HG03066 (cell line): ENCODE measurements around the gene ATF6B.

Experiments used
- ATAC-seq: cut with Tn5 transposase; IDR thresholded peaks from one replicate; pipeline ENCODE4 v1.9.1; 2021; ENCODE audit warnings: low read depth; ENCODE audit not compliant: unreplicated experiment

ATF6B gene

DNA sequence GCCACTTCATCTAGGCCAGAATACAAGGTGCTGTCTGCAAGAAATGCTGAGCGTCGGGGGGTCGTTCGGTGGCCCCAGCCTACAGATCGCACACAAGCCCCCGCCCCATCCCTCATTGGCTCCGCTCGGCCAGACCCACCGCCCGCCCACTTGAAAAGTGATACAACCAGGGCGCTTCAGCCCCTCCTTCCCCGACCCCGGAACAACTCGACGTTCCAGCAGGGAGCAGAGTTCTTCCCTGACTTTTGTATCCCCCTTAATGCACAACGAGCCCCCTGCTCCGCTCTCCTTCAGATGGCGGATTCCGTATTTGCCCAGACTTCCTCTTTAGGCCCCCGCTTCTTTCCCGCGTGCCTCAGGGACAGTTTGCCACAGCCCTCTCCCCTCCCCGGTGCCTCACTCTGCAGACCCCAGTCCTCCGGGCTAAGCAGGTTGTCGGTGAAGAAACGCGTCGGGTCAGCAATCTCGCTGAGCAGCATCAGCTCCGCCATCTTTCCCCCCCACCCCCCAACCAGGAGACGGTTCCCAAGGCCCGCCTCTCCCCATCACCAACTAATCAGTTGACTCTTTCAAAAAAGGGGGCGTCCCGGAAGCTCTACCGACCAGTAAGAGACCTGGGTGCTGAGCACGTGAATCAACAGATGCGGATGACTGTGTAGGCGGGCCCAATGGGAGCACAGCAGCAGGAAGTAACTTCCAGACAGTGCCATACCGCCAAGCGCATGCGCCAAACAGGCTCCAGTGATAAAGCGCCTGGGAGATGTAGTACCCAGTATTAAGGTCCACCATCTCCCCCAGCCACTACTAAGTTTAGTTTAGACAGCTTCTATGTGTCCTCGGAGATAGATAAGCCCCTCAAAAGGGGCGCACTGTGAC lies at the start of gene ATF6B:
ATF6B (minus strand) TSS at position 530 of the 876 bp plus-strand sequence; CDS start at position 491, 39 bp downstream.
- ATAC-seq: peak; percentile 81

DNA sequence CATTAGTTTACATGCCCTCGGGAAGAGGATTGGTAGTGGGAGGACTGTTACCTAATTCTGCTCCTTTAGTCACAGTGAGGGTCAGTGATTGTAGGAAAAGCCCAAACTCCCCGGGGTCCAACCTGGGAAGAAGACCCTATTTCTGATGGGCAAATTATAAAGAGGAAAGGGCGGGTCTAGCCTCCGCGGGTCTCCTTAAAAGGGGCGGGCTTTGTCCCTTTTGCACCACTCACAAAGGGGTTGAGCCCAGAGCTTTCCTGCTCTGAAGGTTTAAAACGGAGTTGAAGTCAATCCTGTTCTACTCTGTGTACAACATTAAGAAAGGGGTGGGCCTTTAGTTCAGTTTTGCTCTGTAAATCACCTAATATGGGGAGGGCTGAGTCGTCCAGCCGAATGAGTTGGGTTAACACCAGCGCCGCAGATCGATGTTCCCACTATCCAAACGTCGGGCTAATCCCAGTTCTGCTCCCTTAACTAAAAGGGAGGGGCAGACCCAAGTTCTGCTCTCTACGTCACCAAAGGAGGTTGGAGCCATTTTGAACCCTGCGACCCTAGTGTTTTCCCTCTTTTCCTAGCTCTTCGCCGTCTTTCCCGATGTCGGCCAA lies 49.2 kb upstream of the ATF6B start:
- no peak for ATAC-seq

DNA sequence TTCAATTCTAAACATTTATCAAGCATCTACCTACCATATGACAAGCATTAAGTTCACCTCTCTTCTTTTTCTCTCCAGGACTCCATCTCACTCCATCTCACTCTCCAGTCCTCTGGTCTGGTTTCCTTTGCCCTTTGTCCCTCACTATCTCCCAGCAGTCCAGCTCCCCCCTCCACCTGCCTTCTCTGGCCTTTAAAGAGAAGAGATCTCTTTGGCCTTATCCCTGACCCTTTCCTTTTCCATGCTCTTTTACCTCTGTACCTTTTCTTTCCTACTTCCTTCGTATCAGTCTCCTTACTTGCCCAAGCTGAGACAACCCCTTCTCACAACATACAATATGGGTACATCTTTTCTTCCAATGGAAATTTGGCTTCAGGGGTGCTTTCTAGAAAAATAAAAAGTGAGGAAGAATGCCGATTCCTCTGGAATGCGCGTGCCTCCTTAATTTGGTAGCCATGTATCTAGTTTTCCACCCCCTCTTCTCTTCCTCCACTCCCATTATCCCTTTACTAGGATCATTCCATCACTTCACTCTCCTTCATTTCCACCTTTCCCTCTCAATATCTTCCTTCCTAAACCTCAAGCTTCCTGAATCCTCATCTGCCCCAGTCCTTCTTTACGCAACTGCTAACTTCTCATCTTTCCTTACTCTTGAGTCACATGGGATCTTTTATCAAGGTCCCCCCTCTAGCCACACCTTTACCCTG lies 48.6 kb upstream of the ATF6B start:
- no peak for ATAC-seq

DNA sequence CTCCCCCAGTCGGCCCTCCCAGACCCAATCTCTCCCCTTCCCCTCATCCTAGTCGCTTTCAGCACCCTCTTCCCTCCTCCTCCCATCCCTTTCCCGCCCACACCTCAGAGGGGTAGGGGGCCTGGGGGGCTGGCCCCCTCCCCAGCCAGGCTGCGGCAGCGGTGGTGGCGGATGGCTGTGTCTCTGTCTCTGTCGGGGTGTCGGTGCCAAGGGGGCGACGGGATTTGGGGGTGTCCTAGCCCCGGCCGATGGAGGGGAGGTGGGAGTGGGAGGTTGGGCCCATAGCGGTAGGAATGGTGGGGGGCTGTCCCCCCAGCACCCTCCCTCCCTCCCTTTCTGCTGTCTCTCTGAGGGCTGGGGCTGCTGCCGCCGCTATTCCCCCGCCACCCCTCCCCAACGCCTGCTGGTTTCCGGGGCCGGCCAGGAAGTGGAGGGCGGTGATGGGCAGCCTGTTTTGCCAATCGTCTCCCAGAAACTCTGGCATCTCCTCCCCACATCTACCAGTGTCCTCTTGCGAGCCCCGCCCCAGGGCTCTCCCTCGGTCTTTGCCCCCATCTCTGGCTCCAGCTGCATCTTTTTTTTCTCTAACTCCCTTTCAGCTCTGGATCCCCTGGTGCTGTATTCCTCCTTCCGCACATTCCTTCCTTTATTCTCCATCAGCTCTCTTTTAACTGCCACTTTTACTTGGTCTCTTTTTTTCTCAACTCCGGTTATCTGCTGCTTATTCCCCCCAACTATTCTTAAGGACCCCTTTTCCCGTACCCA lies 47.8 kb upstream of the ATF6B start, which contains the start of gene AGPAT1:
AGPAT1 (minus strand) TSS at position 374 of the 765 bp plus-strand sequence. CDS start 4,588 bp downstream, outside the sequence.
- no peak for ATAC-seq

DNA sequence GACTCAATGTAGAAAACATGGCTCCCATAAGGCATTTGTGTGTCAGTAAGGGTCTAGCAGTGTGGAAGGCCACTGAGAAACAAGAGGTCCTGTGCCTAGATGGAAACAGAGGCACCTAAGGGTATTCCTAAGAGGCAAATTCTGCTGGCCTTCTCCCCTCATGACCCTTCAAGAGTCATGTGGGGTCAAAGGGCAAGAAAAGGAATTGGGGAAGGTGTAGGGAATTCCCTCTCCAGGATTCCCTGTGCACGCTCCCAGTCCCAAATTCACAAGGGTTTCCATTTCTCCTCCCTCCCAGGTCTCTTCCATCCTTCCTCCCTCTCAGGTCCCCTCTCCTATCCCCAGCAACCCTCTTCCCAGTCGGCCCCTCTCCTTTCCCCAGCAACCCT lies 47.3 kb upstream of the ATF6B start:
- ATAC-seq: no peak

DNA sequence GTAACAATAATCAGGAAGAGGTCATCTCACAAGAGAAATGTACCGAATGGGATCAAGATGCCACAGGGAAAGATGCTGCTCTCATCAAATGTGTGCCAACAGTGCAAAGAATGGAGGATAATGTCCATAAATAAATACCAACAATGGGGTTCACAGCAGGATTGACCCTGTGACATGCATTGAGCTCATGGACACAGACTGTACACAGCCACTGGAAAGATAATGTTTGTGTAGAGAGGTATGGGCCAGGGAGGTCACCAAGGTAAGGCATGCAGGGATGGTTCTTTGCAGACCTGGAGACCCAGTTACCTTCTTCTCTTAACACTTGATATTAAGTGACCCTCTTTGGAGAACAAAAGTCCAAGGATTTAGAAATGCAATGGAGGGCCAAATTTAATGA lies 46.4 kb upstream of the ATF6B start:
- ATAC-seq: no peak

DNA sequence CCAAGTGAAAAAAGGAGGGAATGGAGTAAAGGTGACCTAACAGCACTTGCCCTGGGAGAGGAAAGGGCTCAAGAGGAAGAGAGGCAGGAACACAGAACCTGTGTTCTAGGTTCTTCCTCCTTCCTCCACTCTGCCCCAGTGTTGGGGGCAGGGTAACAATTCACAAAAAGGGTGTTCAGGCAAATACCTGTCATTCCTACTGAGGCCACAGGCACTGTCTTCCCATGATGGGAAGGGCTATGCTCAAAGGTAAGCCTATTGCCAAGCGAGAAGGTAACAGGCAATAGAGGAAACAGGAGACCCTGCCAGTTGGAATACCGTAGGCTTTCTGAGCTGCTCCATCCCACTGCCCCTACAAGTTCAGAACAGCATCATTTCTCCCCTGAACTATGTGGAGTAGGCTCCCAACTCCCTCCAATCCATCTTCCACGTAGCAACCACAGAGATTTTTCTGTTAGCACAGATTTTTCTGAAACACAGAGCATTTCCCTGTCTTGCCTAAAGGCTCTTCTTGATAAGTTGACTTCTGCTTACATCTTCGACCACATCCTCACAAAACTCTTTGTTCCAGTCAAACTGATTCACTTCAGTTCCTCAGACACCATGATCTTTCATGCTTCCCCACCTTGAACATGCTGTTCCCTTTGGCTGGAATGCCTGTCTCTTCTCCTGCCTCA lies 45.1 kb upstream of the ATF6B start:
- ATAC-seq: no peak

DNA sequence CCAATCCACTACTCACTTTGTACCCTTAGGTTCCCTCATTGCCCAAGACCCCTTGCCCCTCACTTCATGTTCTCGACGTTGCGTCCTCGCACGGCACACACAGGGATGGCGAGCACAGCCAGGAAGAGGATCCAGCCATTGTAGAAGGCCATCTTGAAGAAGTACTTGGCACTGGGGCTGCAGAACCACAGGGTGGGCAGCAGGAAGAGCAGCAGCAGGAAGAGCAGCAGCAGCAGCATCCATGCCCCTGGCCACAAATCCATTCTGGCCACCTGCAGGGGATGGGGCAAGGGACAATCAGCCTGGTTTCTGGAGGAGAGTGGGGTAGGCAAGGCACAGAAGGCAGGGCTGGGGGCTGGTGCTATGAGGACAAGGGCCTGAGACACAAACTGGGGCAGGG lies 43.2 kb upstream of the ATF6B start:
- ATAC-seq: no peak

DNA sequence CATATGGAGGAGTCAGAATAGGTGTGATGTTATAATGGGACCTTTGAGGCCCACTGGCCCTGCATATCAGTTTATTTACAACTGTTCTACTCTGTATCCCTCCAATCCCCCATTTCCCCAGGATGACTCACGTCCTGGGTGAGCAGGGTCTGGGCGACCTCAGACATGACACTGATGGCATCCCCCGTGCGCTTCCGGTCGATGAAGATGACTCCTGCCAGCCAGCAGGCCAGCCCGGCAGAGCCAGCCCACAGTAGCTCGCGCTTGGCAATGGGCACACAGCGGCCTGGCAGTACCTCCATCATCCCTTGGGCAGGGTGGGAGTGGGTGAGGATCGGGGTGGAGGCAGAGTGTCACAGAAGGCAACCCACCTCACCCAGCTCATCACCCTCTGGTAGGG lies 42.2 kb upstream of the ATF6B start:
- no peak for ATAC-seq

DNA sequence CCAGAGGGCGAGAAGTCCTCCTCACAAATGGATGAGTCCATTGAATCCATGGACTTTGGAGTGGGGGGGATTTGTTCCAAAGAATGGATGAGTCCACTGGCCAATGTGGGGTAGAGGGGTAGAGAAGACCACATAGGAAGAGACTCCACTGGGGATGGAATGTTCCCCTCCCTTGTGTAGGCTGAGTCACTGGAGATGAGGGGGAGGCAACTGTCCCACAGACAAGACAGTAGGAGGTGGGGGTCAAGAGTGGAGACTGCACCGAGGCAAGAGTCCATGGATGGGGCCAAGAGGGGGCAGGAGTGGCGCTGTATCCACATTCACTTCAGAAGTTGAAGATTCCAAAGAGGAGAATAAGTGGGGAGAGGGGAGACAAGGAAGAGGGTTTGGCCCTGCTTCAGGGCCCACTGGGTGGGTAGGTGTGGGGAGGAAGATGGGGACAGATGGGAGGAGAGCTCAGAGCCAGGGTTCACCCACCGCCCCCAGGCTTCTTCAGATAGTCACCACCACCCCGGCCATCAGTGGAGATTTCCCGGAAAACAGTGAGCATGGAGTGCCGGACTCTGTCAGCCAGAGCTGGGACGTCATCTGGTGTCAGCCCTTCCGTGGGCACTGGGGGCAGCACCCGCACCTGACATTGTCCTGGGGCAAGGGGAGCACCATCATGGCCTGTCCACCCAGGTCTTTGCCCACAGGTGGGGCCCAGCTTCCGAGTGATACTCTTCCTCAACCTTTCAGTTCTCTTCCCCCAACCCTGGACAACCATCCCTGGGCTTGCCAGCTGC lies 41.0 kb upstream of the ATF6B start:
- no peak for ATAC-seq

DNA sequence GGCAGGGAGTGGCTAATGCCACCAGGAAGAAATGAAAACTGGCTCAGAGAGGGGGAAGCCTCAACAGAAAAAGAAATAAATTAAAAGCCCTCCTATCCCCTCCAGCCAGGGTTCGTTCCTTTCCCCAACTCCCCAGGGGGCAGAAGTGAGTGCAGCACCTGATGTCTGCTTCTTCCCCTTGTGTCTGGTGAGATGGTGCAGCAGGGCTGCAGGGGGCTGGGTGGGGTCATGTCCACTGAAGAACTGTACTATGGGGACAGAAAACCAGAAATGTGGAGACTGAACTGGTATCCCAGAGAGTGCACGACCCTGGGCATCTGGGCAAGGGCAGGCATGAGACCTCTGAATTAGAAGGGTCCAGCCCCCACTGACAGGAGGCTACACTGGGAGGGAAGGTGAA lies 40.3 kb upstream of the ATF6B start:
- ATAC-seq: no peak

DNA sequence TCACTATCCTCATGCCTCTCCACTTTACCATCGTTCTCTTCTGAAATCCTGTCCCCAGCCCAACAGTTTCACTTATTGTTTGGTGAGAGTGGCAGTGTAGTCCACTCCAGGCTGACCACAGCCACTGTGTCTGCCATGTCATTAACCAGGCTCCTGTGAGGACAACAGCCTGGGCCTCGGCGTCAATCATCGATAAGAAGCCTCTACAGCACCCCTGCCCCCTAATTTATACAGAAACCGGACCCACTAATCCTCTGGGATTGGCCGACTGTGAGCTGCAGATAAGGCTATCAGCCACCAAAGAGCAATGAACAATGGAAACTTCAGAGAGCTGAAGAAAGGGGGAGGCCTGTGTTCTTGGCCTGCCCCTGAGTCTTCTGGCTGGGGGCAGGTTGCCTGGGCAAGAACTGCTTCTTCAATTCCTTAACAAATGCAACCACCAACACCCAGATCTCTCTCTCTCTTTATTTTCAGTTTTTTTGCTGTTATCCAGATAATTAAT lies 39.8 kb upstream of the ATF6B start:
- no peak for ATAC-seq

DNA sequence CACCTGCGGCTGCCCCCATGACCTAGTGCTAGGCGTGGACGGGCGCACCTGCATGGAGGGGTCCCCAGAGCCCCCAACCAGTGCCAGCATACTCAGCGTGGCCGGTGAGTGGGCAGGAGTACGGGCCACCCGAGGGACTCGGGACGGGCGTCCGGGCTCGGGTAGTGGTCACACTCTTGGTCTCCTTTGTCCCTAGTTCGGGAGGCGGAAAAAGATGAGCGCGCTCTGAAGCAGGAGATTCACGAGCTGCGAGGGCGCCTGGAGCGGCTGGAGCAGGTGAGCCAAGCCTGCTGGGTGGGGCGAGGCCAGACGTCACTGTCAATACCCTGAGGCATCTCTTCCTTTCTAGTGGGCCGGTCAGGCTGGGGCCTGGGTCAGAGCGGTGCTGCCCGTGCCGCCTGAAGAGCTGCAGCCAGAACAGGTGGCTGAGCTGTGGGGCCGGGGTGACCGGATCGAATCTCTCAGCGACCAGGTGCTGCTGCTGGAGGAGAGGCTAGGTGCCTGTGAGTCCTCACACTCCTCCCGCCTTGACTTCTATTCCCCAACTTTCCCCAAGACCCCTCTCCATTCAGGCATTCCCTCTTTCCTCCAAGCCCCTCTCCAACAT lies 39.2 kb upstream of the ATF6B start:
- ATAC-seq: no peak

DNA sequence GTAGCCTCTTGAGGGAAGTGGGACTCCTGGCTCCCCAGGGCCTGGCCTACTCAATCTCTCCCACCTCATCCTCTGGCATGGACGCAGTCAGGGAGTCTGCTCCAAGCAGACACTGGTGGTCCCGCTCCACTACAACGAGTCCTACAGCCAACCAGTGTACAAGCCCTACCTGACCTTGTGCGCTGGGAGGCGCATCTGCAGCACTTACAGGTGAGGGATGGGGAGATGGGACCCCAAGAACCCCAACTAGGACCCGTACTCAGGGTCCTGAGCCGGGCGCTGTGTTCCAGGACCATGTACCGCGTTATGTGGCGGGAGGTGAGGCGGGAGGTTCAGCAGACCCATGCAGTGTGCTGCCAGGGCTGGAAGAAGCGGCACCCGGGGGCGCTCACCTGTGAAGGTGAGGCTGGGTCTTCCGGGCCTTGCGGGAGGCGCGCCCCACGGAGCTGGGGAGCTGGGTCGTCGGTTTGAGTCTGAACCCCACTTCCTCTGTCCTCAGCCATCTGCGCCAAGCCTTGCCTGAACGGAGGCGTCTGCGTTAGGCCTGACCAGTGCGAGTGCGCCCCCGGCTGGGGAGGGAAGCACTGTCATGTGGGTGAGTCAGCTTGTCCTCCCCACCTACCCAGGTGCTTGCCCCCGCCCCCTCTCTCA lies 38.5 kb upstream of the ATF6B start:
- no peak for ATAC-seq

DNA sequence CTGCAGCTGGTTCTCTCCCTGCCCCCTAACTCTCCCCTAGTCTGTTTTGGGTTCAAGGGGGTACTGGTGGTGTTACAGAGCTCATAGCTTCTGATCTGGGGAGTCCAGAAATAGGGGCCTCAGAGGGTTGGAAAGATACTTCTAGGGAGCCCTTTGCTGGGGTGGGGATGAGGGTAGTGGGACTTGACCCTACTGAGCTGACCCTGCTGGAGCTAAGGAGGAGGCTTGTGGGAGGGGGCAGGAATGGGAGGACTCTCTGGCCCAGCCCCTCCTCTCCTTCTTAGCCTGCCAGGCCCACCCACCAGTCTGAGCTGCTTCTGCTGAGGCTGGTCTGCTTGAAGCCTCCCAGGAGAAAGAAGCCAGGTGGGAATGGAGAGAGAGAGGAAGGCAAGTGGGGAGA lies 36.2 kb upstream of the ATF6B start, which contains the start of gene EGFL8:
EGFL8 (plus strand) TSS at position 301 of the 400 bp plus-strand sequence. CDS start 1,571 bp downstream, outside the sequence.
- no peak for ATAC-seq

DNA sequence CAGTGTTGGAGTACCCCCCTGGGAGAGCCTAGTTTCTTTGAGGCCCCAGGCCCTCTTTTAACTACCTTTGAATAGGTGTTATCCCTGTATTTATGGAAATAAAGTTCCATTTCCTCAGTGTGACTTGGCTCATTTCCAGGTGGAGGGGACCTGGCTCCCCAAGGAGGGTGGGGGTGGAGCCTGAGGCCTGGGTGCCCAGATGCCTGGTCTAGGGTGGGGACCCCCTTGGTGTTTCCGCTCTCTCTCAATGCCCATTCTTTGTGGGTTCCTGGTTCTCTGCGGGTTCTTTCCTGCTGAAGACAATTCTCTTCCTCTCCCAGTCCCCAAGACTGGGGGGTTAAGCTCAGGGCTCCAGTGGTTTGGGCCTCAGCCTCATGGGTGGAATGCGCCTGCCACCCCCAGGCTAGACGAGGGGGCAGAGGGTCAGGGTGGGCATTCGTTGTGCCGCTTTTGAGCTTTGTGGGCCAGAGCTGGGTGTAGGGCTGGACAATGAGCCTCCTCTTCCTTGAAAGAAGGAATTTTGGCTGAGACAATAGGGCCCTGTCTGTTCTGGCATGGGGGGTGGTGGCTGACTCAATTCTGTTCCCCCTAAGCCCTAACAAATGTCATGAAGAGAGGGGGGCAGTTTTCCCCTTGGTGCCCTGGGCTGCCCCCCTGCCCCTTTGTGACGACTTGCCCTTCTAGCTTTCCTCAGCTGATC lies 35.7 kb upstream of the ATF6B start:
- ATAC-seq: no peak

DNA sequence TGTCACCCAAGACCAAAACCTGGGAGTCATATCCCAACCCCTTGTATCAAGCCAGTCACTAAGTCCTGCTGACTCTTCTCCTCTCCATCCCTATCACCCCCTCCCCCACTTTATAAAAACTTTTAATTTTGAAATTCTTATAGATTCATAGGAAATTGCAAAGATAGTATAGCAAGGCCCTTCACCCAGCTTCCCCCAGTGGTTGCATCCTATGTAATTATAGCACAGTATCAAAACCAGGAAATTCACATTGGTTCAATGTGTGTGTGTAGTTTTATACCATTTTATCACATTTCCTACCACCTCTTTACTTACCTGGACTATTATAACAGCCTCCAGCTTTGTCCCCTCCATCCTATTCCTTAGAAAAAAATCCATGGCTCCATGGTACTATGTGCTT lies 30.0 kb upstream of the ATF6B start:
- no peak for ATAC-seq

DNA sequence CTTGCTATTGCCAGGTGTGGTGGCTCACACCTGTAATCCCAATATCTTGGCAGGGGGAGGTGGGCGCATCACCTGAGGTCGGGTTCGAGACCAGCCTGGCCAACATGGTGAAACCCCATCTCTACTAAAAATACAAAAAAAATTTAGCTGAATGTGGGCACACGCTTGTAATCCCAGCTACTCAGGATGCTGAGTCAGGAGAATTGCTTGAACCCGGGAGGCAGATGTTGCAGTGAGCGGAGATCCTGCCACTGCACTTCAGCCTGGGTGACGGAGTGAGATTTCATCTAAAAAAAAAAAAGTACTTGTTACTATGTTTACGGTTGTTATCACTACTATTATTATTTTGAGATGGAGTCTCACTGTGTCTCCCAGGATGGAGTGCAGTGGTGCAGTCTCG lies 28.8 kb upstream of the ATF6B start:
- ATAC-seq: no peak
